Parathyroid adenoma (tissue), 2 donors: Measurements from ENCODE around the gene OR52J3.

Source experiments
- H2AFZ ChIP-seq: fragments of 300-600 bp; sonication (generic); one replicate; pipeline ENCODE4 v1.7.0; 2017; ENCODE audit warnings: antibody characterized with exemption, mild to moderate bottlenecking
- H3K27ac ChIP-seq: fragments of 300-600 bp; sonication (generic); one replicate; pipeline ENCODE4 v1.7.0; 2017
- H3K27me3 ChIP-seq: fragments of 300-600 bp; sonication (generic); one replicate; pipeline ENCODE4 v1.7.0; 2017; ENCODE audit warnings: low read length; ENCODE audit not compliant: control insufficient read depth, insufficient read depth
- H3K36me3 ChIP-seq: fragments of 300-600 bp; sonication (generic); one replicate; pipeline ENCODE4 v1.7.0; 2017; ENCODE audit warnings: low read length; ENCODE audit not compliant: control insufficient read depth, insufficient read depth
- H3K4me1 ChIP-seq: fragments of 300-600 bp; sonication (generic); one replicate; pipeline ENCODE4 v1.7.0; 2017; ENCODE audit warnings: control low read depth
- H3K4me2 ChIP-seq: fragments of 300-600 bp; sonication (generic); one replicate; pipeline ENCODE4 v1.7.0; 2017; ENCODE audit warnings: low read length
- H3K4me3 ChIP-seq: fragments of 300-600 bp; sonication (generic); one replicate; pipeline ENCODE4 v1.7.0; 2017; ENCODE audit warnings: low read depth, low read length
- H3K79me2 ChIP-seq: fragments of 300-600 bp; sonication (generic); one replicate; pipeline ENCODE4 v1.7.0; 2017; ENCODE audit warnings: control low read depth
- H3K9ac ChIP-seq: fragments of 300-600 bp; sonication (generic); one replicate; pipeline ENCODE4 v1.7.0; 2017; ENCODE audit warnings: mild to moderate bottlenecking
- H3K9me3 ChIP-seq: fragments of 300-600 bp; sonication (generic); one replicate; pipeline ENCODE4 v1.7.0; 2017; ENCODE audit warnings: low read length; ENCODE audit not compliant: control insufficient read depth
- CTCF ChIP-seq: fragments of 300-600 bp; sonication (generic); IDR thresholded peaks from one replicate; pipeline ENCODE4 v1.7.0; 2017; ENCODE audit warnings: antibody characterized with exemption, mild to moderate bottlenecking
- donor health status: primary hyperparathyroidism.

OR52J3 gene

GRCh38 chr11:5065027-5065426 lies 18.7 kb downstream of the OR52J3 start:
- H3K79me2 ChIP-seq = no peaks in the 10 kb centered on the region
- H3K27me3 ChIP-seq = no peaks in the 10 kb centered on the region
- H3K27ac ChIP-seq = no peak overlapping the region
- H3K4me3 ChIP-seq = no peak overlapping the region
- H2AFZ ChIP-seq = no peak overlapping the region
- H3K9ac ChIP-seq = no peak overlapping the region
- H3K9me3 ChIP-seq = no peaks in the 10 kb centered on the region
- H3K36me3 ChIP-seq = no peaks in the 10 kb centered on the region
- TF ChIP-seq CTCF = no peak
- no peak overlapping the region for H3K4me2 ChIP-seq
- H3K4me1 ChIP-seq = no peaks in the 10 kb centered on the region

DNA sequence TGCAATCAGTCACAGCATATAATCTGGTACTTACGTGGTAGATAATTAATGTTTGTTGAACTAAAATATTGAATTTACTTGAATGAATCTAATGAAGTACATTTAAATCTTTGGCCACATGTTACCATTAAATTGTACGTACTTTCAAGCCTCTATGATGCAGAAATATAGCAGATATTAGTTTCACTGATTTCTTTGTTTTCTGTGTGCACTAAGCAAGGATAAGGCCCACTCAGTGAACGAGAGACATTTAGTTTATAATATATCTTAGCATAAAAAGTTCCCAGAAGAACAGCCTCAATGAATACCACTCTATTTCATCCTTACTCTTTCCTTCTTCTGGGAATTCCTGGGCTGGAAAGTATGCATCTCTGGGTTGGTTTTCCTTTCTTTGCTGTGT lies 22.9 kb downstream of the OR52J3 start, which contains the start of gene OR52E1:
OR52E1 (plus strand) TSS at position 301 of the 400 bp plus-strand sequence.
- no peak within 1 kb of the TSS for H3K4me3 ChIP-seq
- TF ChIP-seq CTCF = no peak

GRCh38 chr11:5071799-5072198 lies 25.5 kb downstream of the OR52J3 start:
- H3K4me2 ChIP-seq = no peak overlapping the region
- no peak overlapping the region for H3K9ac ChIP-seq
- no peaks in the 10 kb centered on the region for H3K27me3 ChIP-seq
- no peaks in the 10 kb centered on the region for H3K9me3 ChIP-seq
- no peaks in the 10 kb centered on the region for H3K4me1 ChIP-seq
- no peak for TF ChIP-seq CTCF
- H3K79me2 ChIP-seq = no peaks in the 10 kb centered on the region
- no peak overlapping the region for H3K27ac ChIP-seq
- H2AFZ ChIP-seq = no peak overlapping the region
- no peaks in the 10 kb centered on the region for H3K36me3 ChIP-seq
- H3K4me3 ChIP-seq = no peak overlapping the region

More for the DNA sequence above, 22.9 kb downstream of the OR52J3 start, which contains the start of gene OR52E1:
- H3K9me3 ChIP-seq = no peaks in the 10 kb centered on the region
- no peak within 1 kb of the TSS for H3K4me2 ChIP-seq
- H3K9ac ChIP-seq = no peak within 1 kb of the TSS
- no peaks in the 10 kb centered on the region for H3K79me2 ChIP-seq
- H3K27me3 ChIP-seq = no peaks in the 10 kb centered on the region
- H3K4me1 ChIP-seq = no peaks in the 10 kb centered on the region
- H3K36me3 ChIP-seq = no peaks in the 10 kb centered on the region
- no peak within 1 kb of the TSS for H2AFZ ChIP-seq
- no peak within 1 kb of the TSS for H3K27ac ChIP-seq

GRCh38 chr11:5081405-5081804 lies 35.1 kb downstream of the OR52J3 start:
- no peak overlapping the region for H3K4me3 ChIP-seq
- no peak overlapping the region for H3K4me2 ChIP-seq
- no peak overlapping the region for H2AFZ ChIP-seq
- H3K9ac ChIP-seq = no peak overlapping the region
- H3K27ac ChIP-seq = no peak overlapping the region
- no peaks in the 10 kb centered on the region for H3K9me3 ChIP-seq
- H3K36me3 ChIP-seq = no peaks in the 10 kb centered on the region
- no peaks in the 10 kb centered on the region for H3K4me1 ChIP-seq
- no peaks in the 10 kb centered on the region for H3K27me3 ChIP-seq
- no peak for TF ChIP-seq CTCF
- no peaks in the 10 kb centered on the region for H3K79me2 ChIP-seq

DNA sequence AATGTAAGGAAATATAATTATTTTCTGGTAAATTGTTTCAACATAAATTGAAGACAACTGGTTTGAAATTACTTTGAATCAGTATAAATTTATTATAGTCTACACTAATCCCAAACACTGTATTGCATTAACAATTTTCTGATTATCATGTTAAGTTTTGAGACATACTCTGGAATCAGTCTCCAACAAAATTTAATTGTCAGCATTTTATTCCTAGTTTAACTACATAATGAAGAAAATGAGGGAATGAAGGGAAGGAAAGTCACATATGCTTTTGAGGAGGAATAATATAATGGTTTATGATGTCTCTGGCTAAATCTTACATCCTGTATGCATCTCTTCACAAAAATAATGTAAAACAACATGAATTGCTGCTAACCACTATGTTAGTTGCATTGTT lies 37.3 kb downstream of the OR52J3 start:
- Histone ChIP-seq H3K27ac (no peak overlapping the region), H2AFZ (no peak overlapping the region), H3K9ac (no peak overlapping the region), H3K9me3 (no peaks in the 10 kb centered on the region), H3K4me1 (no peaks in the 10 kb centered on the region), H3K27me3 (no peaks in the 10 kb centered on the region), H3K79me2 (no peaks in the 10 kb centered on the region), H3K4me3 (no peak overlapping the region), H3K36me3 (no peaks in the 10 kb centered on the region), H3K4me2 (no peak overlapping the region)
- no peak for TF ChIP-seq CTCF
